Trophoblast cell (in vitro differentiated cells and primary cell): ENCODE data around the gene LGALS8.

Experiments used
- DNase-seq, 2 donors: peaks; one replicate each; pipeline ENCODE4 v3.0.0-alpha.2; 2016
- H2AFZ ChIP-seq: 2 replicates; pipeline ENCODE4 v1.6.1; 2013; ENCODE audit warnings: low read length, moderate library complexity, mild to moderate bottlenecking; ENCODE audit not compliant: insufficient read depth, poor library complexity
- H2AK5ac ChIP-seq: 2 replicates; pipeline ENCODE4 v1.6.1; 2013; ENCODE audit warnings: mild to moderate bottlenecking, low read length
- H2BK120ac ChIP-seq: 2 replicates; pipeline ENCODE4 v1.6.1; 2013; ENCODE audit warnings: low read length, mild to moderate bottlenecking, moderate library complexity; ENCODE audit not compliant: insufficient read depth, poor library complexity
- H2BK12ac ChIP-seq: 2 replicates; pipeline ENCODE4 v1.6.1; 2013; ENCODE audit warnings: mild to moderate bottlenecking, low read length, moderate library complexity
- H2BK5ac ChIP-seq: 2 replicates; pipeline ENCODE4 v1.6.1; 2013; ENCODE audit warnings: low read length, low read depth, moderate library complexity, mild to moderate bottlenecking; ENCODE audit not compliant: poor library complexity
- H3K14ac ChIP-seq: 2 replicates; pipeline ENCODE4 v1.6.1; 2013; ENCODE audit warnings: mild to moderate bottlenecking, low read length
- H3K18ac ChIP-seq: 2 replicates; pipeline ENCODE4 v1.6.1; 2013; ENCODE audit warnings: mild to moderate bottlenecking, low read length
- H3K23ac ChIP-seq: 2 replicates; pipeline ENCODE4 v1.6.1; 2013; ENCODE audit warnings: low read length
- H3K27ac ChIP-seq: 2 replicates; pipeline ENCODE4 v1.5.1; 2013; ENCODE audit warnings: low read depth, mild to moderate bottlenecking, inconsistent platforms, low read length, moderate library complexity
- H3K27me3 ChIP-seq: 2 replicates; pipeline ENCODE4 v1.6.1; 2013; ENCODE audit warnings: inconsistent platforms, mild to moderate bottlenecking, low read length, moderate library complexity; ENCODE audit not compliant: insufficient read depth
- H3K36me3 ChIP-seq, 2 experiments: 1 replicate in 1 of 2; 2 replicates in 1 of 2; pipeline ENCODE4 v1.6.1; 2013; ENCODE audit warnings: low read length in 2 of 2, mild to moderate bottlenecking in 2 of 2, moderate library complexity in 1 of 2; ENCODE audit not compliant: insufficient read depth in 2 of 2, control insufficient read depth in 1 of 2
- H3K4ac ChIP-seq: 2 replicates; pipeline ENCODE4 v1.6.1; 2013; ENCODE audit warnings: low read depth, mild to moderate bottlenecking, low read length, moderate library complexity
- H3K4me1 ChIP-seq, 2 experiments: 1 replicate in 1 of 2; 2 replicates in 1 of 2; pipeline ENCODE4 v1.6.1; 2013; ENCODE audit warnings: low read length in 2 of 2, mild to moderate bottlenecking in 2 of 2, moderate library complexity in 1 of 2; ENCODE audit not compliant: insufficient read depth in 2 of 2, control insufficient read depth in 1 of 2
- H3K4me2 ChIP-seq: 2 replicates; pipeline ENCODE4 v1.6.1; 2013; ENCODE audit warnings: inconsistent platforms, mild to moderate bottlenecking, low read length, moderate library complexity
- H3K4me3 ChIP-seq: 2 replicates; pipeline ENCODE4 v1.5.1; 2013; ENCODE audit warnings: mild to moderate bottlenecking, low read depth, low read length, inconsistent platforms
- H3K79me1 ChIP-seq: one replicate; pipeline ENCODE4 v1.6.1; 2013; ENCODE audit warnings: low read length
- H3K79me2 ChIP-seq: 2 replicates; pipeline ENCODE4 v1.6.1; 2013; ENCODE audit warnings: low read length, mild to moderate bottlenecking; ENCODE audit not compliant: control insufficient read depth, insufficient read depth, poor library complexity
- H3K9ac ChIP-seq: 2 replicates; pipeline ENCODE4 v1.6.1; 2013; ENCODE audit warnings: mild to moderate bottlenecking, low read length
- H3K9me3 ChIP-seq: 2 replicates; pipeline ENCODE4 v1.6.1; 2013; ENCODE audit warnings: low read depth, mild to moderate bottlenecking, control low read depth, inconsistent platforms, low read length; ENCODE audit not compliant: insufficient read depth
- H4K12ac ChIP-seq: 2 replicates; pipeline ENCODE4 v1.6.1; 2013; ENCODE audit warnings: low read depth, mild to moderate bottlenecking, low read length, moderate library complexity
- H4K8ac ChIP-seq: 2 replicates; pipeline ENCODE4 v1.6.1; 2013; ENCODE audit warnings: low read depth, mild to moderate bottlenecking, low read length, moderate library complexity
- H4K91ac ChIP-seq: one replicate; pipeline ENCODE4 v1.6.1; 2013; ENCODE audit warnings: low read depth, mild to moderate bottlenecking, low read length, moderate library complexity
- WGBS: extraction: QIAGEN DNeasy Blood & Tissue Kit; methylation state at CpG from one replicate; pipeline ENCODE4 v1.1.7; 2013; ENCODE audit warnings: missing lambda C conversion rate; ENCODE audit not compliant: insufficient read length, insufficient coverage; ENCODE audit errors: extremely low coverage; 5-methylcytosine and 5-hydroxymethylcytosine counted together

LGALS8 gene

DNA sequence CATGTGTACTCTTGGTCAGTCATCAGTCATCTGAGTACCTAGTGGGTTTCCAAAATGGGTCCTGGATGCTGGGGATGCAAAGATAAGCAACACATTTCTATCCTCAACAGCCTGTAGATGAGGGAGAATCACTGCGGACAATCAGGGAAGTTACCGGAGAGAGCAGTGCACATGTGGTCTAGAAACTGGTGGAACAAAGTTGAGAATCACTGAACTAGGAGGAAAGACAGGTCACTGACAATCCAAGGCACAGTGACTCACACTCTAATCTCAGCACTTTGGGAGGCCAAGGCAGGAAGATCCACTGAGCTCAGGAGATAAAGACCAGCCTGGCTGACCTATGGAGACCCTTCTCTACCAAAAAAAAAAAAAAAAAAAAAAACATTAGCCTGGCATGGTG, 31.4 kb upstream of the LGALS8 start:
- Histone ChIP-seq H3K9ac (no peak overlapping the region), H3K79me1 (no peaks in the 10 kb centered on the region), H4K12ac (no peak overlapping the region), H3K14ac (no peak overlapping the region), H3K18ac (no peak overlapping the region), H3K27me3 (no peaks in the 10 kb centered on the region), H2AK5ac (no peak overlapping the region), H3K27ac (no peak overlapping the region), H2BK5ac (no peak overlapping the region), H2BK120ac (no peak overlapping the region), H3K79me2 (no peaks in the 10 kb centered on the region), H3K9me3 (peaks cover 2% of the 10 kb centered on the region), H3K4me1 (no peaks in the 10 kb centered on the region), H3K4ac (no peak overlapping the region), H2BK12ac (no peak overlapping the region), H3K4me3 (no peak overlapping the region), H2AFZ (no peak overlapping the region), H3K4me2 (no peak overlapping the region), H3K36me3 (no peaks in the 10 kb centered on the region), H4K8ac (no peak overlapping the region), H3K23ac (no peak overlapping the region), H4K91ac (no peak overlapping the region)
- DNase-seq, result no peak
- WGBS, result no CpG with 5 or more reads among the region's 2 CpGs

DNA sequence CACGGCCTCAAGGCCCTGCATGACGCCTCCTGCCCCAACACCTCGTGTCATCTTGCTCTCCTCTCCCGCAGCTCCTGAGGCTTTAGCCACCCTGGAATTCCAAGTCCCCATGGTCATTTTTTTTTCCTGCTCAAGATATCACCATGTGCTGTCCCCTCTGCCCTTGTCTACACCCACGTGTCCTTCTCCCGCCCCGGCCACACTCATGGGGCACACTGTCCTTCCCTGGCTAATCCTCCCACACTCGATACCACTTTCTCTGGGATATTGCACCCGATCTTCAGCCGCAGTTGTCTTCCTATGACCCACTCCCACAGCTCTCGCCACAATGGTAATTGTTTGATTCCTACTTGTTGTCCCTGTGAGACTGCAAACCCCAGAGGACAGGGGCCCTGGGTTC, 29.7 kb upstream of the LGALS8 start:
- no peak overlapping the region for H2BK120ac ChIP-seq
- H4K8ac ChIP-seq, result no peak overlapping the region
- no peak overlapping the region for H3K4ac ChIP-seq
- H2AFZ ChIP-seq, result no peak overlapping the region
- no peak overlapping the region for H4K91ac ChIP-seq
- peak overlapping the region; percentile 41 for H3K23ac ChIP-seq
- H3K14ac ChIP-seq, result no peak overlapping the region
- no peaks in the 10 kb centered on the region for H3K27me3 ChIP-seq
- peaks cover 2% of the 10 kb centered on the region for H3K9me3 ChIP-seq
- H3K79me1 ChIP-seq, result no peaks in the 10 kb centered on the region
- no peak overlapping the region for H2BK12ac ChIP-seq
- no CpG with 5 or more reads among the region's 11 CpGs for WGBS
- H3K9ac ChIP-seq, result peak overlapping the region; percentile 59
- DNase-seq, result no peak
- H3K79me2 ChIP-seq, result no peaks in the 10 kb centered on the region
- H4K12ac ChIP-seq, result no peak overlapping the region
- no peaks in the 10 kb centered on the region for H3K4me1 ChIP-seq
- H3K4me3 ChIP-seq, result peak overlapping the region; percentile 25
- H3K18ac ChIP-seq, result no peak overlapping the region
- no peaks in the 10 kb centered on the region for H3K36me3 ChIP-seq
- no peak overlapping the region for H3K4me2 ChIP-seq
- H3K27ac ChIP-seq, result no peak overlapping the region
- H2BK5ac ChIP-seq, result no peak overlapping the region
- no peak overlapping the region for H2AK5ac ChIP-seq

DNA sequence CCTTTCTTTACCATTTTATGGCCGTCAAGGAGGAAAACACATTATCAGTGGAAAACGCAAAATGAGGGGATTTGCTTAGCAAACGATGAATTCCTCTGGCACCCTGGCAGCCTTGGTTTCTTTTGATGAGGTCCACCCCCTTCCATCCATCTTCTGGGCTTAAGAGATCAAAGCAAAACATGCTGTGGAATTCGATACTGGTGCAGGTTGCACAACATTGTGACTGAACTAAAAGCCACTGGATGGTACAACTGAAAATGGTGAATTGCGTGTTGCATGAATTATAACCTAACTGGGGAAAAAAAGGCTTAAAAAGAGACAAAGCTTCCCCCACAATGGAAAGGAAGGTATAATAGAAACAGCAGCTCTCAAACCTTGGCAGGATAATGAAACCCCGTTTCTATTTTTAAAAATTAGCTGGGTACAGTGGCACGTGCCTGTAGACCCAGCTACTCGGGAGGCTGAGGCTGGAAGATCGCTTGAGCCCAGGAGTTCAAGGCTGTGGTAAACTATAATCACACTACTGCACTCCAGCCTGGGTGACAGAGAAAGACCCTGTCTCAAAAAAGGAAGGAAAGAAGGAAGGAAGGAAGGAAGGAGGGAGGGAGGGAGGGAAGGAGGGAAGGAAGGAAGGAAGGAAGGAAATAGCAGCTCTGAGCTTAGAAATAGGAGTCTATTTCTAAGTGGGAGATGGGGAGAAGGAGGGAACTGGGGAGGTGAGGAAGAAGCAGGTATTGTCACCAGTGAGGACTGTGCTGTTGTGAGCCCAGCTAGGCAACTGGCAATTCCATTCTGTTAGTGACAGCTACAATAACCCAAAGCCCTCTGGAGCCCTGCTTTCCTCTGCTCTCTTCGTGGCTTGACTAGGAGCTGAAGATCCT, 29.0 kb upstream of the LGALS8 start:
- H2BK12ac ChIP-seq, result no peak overlapping the region
- no CpG with 5 or more reads among the region's 10 CpGs for WGBS
- H2BK5ac ChIP-seq, result no peak overlapping the region
- no peaks in the 10 kb centered on the region for H3K36me3 ChIP-seq
- H3K27ac ChIP-seq, result no peak overlapping the region
- H2AK5ac ChIP-seq, result no peak overlapping the region
- no peak overlapping the region for H3K14ac ChIP-seq
- no peak overlapping the region for H3K4me3 ChIP-seq
- no peak overlapping the region for H4K91ac ChIP-seq
- H2BK120ac ChIP-seq, result no peak overlapping the region
- H4K8ac ChIP-seq, result no peak overlapping the region
- H3K9ac ChIP-seq, result no peak overlapping the region
- no peaks in the 10 kb centered on the region for H3K79me1 ChIP-seq
- H3K9me3 ChIP-seq, result peaks cover 2% of the 10 kb centered on the region
- no peak overlapping the region for H3K23ac ChIP-seq
- H3K79me2 ChIP-seq, result no peaks in the 10 kb centered on the region
- H3K4me2 ChIP-seq, result no peak overlapping the region
- H2AFZ ChIP-seq, result no peak overlapping the region
- H4K12ac ChIP-seq, result no peak overlapping the region
- no peaks in the 10 kb centered on the region for H3K27me3 ChIP-seq
- H3K4me1 ChIP-seq, result no peaks in the 10 kb centered on the region
- H3K4ac ChIP-seq, result no peak overlapping the region
- DNase-seq, result no peak
- H3K18ac ChIP-seq, result no peak overlapping the region

DNA sequence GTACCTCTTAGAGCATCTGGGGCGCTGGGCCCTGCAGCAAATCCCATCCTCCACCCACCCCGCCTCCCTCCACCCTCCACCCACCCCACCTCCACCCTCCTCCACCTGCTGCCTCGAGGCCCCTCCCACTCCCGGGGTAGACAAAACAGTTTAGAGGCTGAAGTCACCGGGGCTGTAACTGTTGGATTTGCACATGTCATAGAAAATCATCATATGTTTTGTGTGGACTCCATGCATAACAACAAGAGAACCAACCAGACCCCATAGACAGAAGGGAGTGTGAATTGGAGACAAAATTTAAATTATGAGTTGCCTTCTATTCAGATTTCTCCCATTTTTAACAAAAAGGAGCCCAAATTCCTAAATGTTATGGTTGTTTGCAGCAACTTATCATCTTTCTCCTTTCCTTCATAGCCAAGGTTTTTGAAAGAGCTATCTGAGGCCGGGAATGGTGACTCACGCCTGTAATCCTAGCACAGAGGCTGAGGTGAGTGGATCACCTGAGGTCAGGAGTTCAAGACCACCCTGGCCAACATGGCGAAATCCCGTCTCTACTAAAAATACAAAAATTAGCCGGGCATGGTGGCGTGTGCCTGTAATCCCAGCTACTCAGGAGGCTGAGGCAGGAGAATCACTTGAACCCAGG, 28.2 kb upstream of the LGALS8 start:
- H3K9ac ChIP-seq, result no peak overlapping the region
- H3K4ac ChIP-seq, result no peak overlapping the region
- H3K79me2 ChIP-seq, result no peaks in the 10 kb centered on the region
- H4K12ac ChIP-seq, result no peak overlapping the region
- no peaks in the 10 kb centered on the region for H3K27me3 ChIP-seq
- H4K91ac ChIP-seq, result no peak overlapping the region
- no peaks in the 10 kb centered on the region for H3K36me3 ChIP-seq
- no peak overlapping the region for H3K14ac ChIP-seq
- no peak overlapping the region for H2BK5ac ChIP-seq
- H4K8ac ChIP-seq, result no peak overlapping the region
- H3K18ac ChIP-seq, result no peak overlapping the region
- no peak overlapping the region for H3K4me2 ChIP-seq
- WGBS, result no CpG with 5 or more reads among the region's 11 CpGs
- H3K79me1 ChIP-seq, result no peaks in the 10 kb centered on the region
- no peak overlapping the region for H3K4me3 ChIP-seq
- H3K4me1 ChIP-seq, result no peaks in the 10 kb centered on the region
- H3K23ac ChIP-seq, result no peak overlapping the region
- no peak overlapping the region for H2BK120ac ChIP-seq
- H3K9me3 ChIP-seq, result peaks cover 2% of the 10 kb centered on the region
- DNase-seq, result no peak
- H3K27ac ChIP-seq, result no peak overlapping the region
- H2AFZ ChIP-seq, result no peak overlapping the region
- H2BK12ac ChIP-seq, result no peak overlapping the region
- no peak overlapping the region for H2AK5ac ChIP-seq
